ENCODE results near the gene DLGAP3. TPM values are rescaled to one million over a fixed set of nuclear protein-coding genes. Genes with fewer than 3 reads are reported as not detected.
"Not testable (repeated sequence)": the region's sequence is repeated elsewhere in the genome, so short reads cannot be mapped to it uniquely, and the experiment has no call there.

The DLGAP3 gene
- polyA plus RNA-seq, 1 donor, result 1.9 TPM

DNA sequence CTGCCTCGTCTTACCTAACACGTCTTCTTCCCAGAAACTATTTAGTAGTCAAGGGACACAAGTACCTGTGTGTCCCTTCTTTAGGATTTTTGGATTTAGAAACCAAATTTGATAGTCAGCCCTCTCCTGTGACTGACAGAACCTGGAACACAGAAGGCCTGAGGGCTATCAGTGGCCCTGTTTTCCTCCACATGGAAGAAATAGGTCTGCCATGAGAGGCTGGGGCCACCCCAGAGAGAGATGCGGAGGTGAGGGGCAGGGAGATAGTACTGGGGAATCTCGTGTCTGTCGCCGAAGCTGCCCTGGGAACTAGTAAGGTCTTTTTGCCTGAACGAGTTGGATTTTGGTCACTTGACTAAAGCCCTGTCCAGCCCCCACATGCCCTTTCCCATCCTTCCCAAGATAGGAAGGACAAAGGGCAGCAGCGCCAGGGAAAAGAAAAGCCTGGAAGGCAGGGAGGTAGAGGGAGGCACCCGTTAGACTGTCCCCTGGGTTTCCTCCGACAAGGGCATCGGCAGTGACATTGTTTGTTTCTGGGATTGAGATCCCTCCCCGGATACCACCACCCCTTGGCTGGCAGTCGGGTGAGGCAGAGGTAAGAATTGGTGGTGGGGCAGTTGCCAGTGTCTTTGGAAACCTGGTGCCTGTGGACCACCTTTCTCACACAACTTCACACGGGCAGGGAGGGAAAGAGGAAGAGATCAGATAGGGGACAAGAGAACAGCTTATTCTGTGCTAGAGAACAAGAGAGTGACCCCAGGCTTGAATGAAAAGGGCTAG, 89.7 kb downstream of the DLGAP3 start:
- no peak for DNase-seq

DNA sequence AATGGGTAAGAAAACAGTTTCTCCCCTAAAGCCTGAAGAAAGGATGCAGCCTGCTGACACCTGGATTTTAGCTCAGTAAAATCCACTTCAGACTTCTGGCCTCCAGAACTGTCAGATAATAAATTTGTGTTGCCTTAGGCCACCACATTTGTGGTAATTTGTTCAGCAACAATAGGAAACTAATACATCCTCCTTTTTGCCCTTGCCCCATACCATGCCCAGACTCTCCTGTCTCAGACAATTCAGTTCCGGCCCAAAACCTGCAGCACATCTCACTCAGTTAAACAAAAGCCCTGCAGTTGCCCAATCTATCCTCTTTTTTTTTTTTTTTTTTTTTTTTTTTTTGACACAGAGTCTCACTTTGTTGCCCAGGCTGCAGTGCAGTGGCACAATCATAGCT, 95.7 kb downstream of the DLGAP3 start:
- no peak for DNase-seq

- no peak for DNase-seq
Measured at GRCh38 chr1:34831721-34832246, 97.7 kb downstream of the DLGAP3 start.

GRCh38 chr1:34829250-34829649, 100.2 kb downstream of the DLGAP3 start:
- no peak for DNase-seq

- no peak for DNase-seq
Measured at GRCh38 chr1:34828611-34829010, 100.8 kb downstream of the DLGAP3 start.

GRCh38 chr1:34827341-34827941, 102.0 kb downstream of the DLGAP3 start:
- no peak for DNase-seq

DNA sequence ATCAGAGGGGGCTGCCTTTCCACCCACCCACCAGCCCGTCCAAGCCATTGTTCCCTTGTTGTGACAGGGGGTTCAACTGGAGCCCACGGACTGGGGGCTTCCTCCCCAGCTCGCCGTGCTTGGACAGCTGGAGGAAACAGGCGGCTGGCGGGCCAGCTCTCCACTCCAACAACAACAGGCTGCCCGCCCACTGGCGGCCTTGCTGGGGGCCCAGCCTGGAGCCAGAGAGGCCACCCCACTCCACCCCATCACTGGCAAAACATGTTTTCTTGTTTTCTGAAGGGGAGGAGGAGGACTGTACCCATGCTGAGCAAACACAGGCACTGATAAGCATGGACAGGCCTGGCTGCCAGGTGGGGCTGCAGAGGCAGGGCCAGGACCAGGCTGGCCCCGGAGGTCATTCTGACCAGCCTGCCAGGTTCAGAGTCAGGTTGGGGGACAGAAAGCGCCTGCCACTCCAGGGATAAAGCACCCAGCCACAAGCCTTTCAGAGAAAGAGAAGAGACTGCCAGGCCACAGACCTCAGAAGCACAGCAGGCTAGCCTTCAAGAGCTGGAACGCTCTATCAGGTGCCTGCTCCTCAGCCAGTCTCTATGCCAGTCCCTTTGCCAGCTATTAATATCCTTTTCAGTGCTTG, 103.9 kb downstream of the DLGAP3 start:
- DNase-seq, result no peak

DNA sequence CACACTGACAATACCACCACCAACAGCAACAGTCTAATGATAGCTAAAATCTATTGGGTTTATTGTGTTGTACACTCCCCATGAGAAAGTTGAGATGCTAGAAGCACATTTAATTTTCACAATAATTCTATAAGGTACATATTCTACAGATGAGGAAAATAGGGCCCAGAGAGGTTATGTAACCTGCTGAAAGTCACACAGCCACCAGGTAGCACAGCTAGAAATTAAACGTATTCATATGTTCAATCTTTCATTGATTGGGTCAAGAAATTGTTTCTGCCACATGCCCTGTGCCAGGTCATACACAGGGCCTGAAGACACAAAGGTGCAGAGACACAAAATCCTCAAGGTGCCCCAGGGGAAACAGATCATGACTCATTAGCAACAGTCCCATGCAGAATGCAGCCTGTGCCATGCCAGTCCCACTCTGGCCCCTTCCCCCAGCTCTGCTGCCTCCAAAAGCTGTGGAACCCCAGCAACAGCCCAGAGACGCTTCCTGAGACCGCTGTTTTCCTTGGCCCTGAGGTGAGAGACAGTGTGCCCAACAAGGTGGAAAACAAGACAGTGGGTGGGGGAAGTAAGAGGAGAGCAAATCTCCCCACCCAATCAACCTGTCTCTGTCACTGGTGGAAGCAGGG, 104.5 kb downstream of the DLGAP3 start:
- DNase-seq, result no peak

- DNase-seq, result no peak
Measured at GRCh38 chr1:34822202-34822601, 107.2 kb downstream of the DLGAP3 start.

GRCh38 chr1:34818862-34819261, 110.6 kb downstream of the DLGAP3 start:
- not testable (repeated sequence) for DNase-seq

GRCh38 chr1:34816778-34817177, 112.7 kb downstream of the DLGAP3 start:
- DNase-seq, result no peak

DNA sequence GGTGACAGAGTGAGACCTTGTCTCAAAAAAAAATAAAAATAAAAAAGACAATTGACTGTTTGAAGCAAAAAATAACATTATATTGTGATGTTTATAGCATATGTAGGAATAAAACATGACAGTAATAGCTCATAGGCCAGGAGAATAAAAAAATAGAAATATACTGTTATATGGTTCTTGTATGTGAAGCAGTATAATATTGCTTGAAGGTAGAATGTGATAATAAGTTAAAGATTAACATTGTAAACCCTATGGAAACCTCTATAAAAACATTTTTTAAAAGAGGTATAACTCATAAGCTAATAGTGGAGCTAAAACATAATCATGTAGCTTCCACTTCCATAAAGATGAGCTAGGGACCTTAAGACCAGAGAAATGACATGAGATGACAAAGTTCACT, 113.1 kb downstream of the DLGAP3 start:
- no peak for DNase-seq

Other genes starting within 250 kb of the DLGAP3 start
- gene GJB5, start 174.6 kb downstream of the DLGAP3 start, polyA plus RNA-seq (ENCODE audit: insufficient read length), result 0.20 TPM
- 0.25 TPM for gene GJB4, start 169.9 kb downstream of the DLGAP3 start, polyA plus RNA-seq (ENCODE audit: insufficient read length)
- gene GJB3, start 148.4 kb downstream of the DLGAP3 start, polyA plus RNA-seq (ENCODE audit: insufficient read length), result 0.23 TPM
- 11.2 TPM for gene GJA4, start 136.7 kb downstream of the DLGAP3 start, polyA plus RNA-seq (ENCODE audit: insufficient read length)
- 34.8 TPM for gene SMIM12, start 69.9 kb downstream of the DLGAP3 start, polyA plus RNA-seq (ENCODE audit: insufficient read length)
- gene TMEM35B, start 55.7 kb upstream of the DLGAP3 start, polyA plus RNA-seq (ENCODE audit: insufficient read length), result 25.9 TPM
- gene ZMYM6, start 102.3 kb upstream of the DLGAP3 start, polyA plus RNA-seq (ENCODE audit: insufficient read length), result 29.8 TPM
- 27.0 TPM for gene ZMYM1, start 149.7 kb upstream of the DLGAP3 start, polyA plus RNA-seq (ENCODE audit: insufficient read length)

Measured in left kidney (tissue), 2 donors.